Spleen (tissue), 7 donors: Measurements from ENCODE around the gene MYOM3.

ENCODE experiments used
- CTCF ChIP-seq, 11 experiments: fragments of 200-600 bp in 7 of 11; fragments of 450-650 bp in 4 of 11; sonication (generic) in 4 of 11; IDR thresholded peaks in 8 of 11; conservative IDR thresholded peaks in 3 of 11; 1 replicate in 7 of 11; 2 replicates in 4 of 11; pipeline versions ENCODE4 v1.4.0 to v1.8.0; 2016 to 2021; ENCODE audit warnings: antibody characterized with exemption in 11 of 11, inconsistent platforms in 4 of 11, mild to moderate bottlenecking in 1 of 11
- POLR2A ChIP-seq, 3 donors: fragments of 450-650 bp; IDR thresholded peaks; one replicate each; pipeline ENCODE4 v1.5.1; 2017; ENCODE audit warnings: antibody characterized with exemption in 3 of 3, mild to moderate bottlenecking in 1 of 3
- POLR2AphosphoS5 ChIP-seq, 3 donors: sonication (generic); formaldehyde crosslinking; IDR thresholded peaks; one replicate each; pipeline ENCODE4 v1.5.1; 2017; ENCODE audit warnings: antibody characterized with exemption in 3 of 3
- donor health status: DM: no; HTN: no; CAD: no; lungs with moderate emphysema.
- donor health status: DM: no; HTN: no; CAD: no.
- donor health status: DM: no; HTN: no; CAD: no.

DNA sequence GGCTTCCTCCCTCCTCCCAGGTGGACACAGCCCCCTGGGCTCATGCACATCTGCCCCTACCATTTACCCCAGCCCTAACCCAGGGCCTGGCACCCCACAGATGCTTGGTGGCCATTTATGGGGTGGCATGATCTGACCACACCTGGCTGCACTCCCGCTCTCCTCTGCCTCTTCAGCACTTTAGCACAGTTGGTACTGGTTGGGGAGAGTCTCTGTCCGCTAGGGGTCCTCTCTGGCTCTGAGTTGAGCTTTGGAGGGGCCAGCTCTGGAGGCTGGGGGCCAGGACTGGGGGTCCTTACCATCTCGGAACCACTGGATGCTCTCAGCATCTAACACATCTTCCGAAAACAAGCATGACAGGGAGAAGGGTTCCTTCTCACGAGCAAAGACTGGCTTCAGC lies 17.4 kb downstream of the MYOM3 start:
- TF ChIP-seq CTCF (IDR thresholded peaks at IDR 0.05 in 8 of 11, conservative IDR thresholded peaks at IDR 0.05 in 3 of 11), result no peak
- no peak for TF ChIP-seq POLR2A (IDR thresholded peaks at IDR 0.05)
- TF ChIP-seq POLR2AphosphoS5 (IDR thresholded peaks at IDR 0.05), result no peak
